Activated CD4-positive, alpha-beta memory T cell treated with anti-CD3 and anti-CD28 coated beads for 36 hours (primary cell): ENCODE results near the gene CNNM2. TPM values are rescaled to one million over a fixed set of nuclear protein-coding genes. Genes with fewer than 3 reads are reported as not detected.
"Not testable (repeated sequence)": the region's sequence is repeated elsewhere in the genome, so short reads cannot be mapped to it uniquely, and the experiment has no call there.

ENCODE experiments used
- CTCF ChIA-PET: fragments of 350-600 bp; sonication (Branson Sonifier 250); formaldehyde crosslinking; loops from one replicate; lab custom pipeline; 2021; ENCODE audit warnings: antibody characterized with exemption, inconsistent platforms; lab: Charles Lee
- POLR2A ChIA-PET: fragments of 350-600 bp; sonication (Branson Sonifier 250); formaldehyde crosslinking; loops from one replicate; lab custom pipeline; 2021; ENCODE audit warnings: antibody characterized with exemption; lab: Charles Lee
- DNase-seq: peaks from one replicate; pipeline ENCODE4 v3.0.0-alpha.2; 2020
- H3K27ac Mint-ChIP-seq: one replicate; pipeline ENCODE4 v1.8.0; 2021; ENCODE audit warnings: mixed read lengths
- H3K27me3 Mint-ChIP-seq: one replicate; pipeline ENCODE4 v1.8.0; 2021; ENCODE audit warnings: mixed read lengths
- H3K36me3 Mint-ChIP-seq: one replicate; pipeline ENCODE4 v1.8.0; 2021; ENCODE audit warnings: mixed read lengths
- H3K4me1 Mint-ChIP-seq: one replicate; pipeline ENCODE4 v1.8.0; 2021; ENCODE audit warnings: low read depth, mixed read lengths
- H3K4me3 Mint-ChIP-seq: one replicate; pipeline ENCODE4 v1.8.0; 2021; ENCODE audit warnings: mild to moderate bottlenecking, mixed read lengths
- H3K9me3 Mint-ChIP-seq: one replicate; pipeline ENCODE4 v1.8.0; 2021; ENCODE audit warnings: mixed read lengths
- intact Hi-C: fragments of 100-400 bp; cut with micrococcal nuclease; formaldehyde crosslinking; loops from one replicate; pipeline ENCODE4 v1.15.1; 2023
- total RNA-seq, 2 experiments: library from RNA; stranded (reverse); gene quantifications; one replicate each; pipeline ENCODE4 v1.2.3, GENCODE V29; 2021

Gene CNNM2
- total RNA-seq, 2 experiments from 2014 or later, result 4.0 to 4.2 TPM

DNA sequence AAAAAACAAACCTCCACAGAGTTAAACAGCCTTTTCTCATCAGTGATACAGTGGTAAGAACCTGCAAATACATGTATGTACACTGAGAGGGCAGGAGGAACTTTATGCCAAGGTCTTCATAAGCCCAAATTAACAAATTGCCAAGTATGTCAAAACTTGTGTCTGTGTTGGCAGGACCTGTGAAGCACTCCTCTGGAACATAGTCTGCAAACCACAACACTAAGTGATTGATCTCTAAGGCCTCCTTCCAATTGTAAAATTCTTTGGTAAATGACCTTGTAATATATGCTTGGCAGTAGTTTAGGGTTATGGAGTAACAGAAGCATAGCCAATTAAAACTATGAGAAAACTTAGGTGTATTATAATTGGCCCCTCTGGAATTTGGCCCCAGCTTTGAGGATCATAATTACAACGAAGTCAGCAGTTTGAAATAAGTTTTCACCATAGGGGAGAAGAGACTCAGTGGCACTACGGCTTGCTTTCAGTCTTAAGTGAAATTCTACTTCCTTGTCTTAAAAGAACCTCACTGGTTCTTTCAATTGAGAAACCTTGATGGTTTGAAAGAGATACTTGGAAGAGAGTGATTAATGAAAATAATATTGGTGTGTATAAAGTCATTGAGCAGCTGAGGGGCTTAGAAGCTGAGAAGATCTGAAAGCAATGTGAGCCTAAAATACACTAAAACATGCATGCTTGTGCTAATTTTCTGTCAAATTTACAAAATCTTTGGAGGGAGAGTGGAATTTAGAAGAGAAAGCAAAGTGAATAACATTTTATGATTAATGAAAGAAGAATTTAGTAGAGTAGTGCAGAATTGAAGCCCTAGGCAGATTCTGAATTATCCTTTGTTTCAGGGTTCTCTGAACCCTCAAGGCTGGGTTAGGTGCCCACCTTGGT, 57.6 kb downstream of the CNNM2 start:
- intact Hi-C loops, result no loop called here
- no peaks in the 10 kb centered on the region for H3K36me3 Mint-ChIP-seq
- CTCF ChIA-PET, result no interaction called here
- POLR2A ChIA-PET, result no interaction called here
- no peaks in the 10 kb centered on the region for H3K9me3 Mint-ChIP-seq
- DNase-seq, result no peak
- no peaks in the 10 kb centered on the region for H3K4me1 Mint-ChIP-seq
- no peak overlapping the region for H3K27ac Mint-ChIP-seq
- no peak overlapping the region for H3K4me3 Mint-ChIP-seq
- H3K27me3 Mint-ChIP-seq, result no peaks in the 10 kb centered on the region

- H3K9me3 Mint-ChIP-seq, POLR2A ChIA-PET, H3K27me3 Mint-ChIP-seq, H3K4me1 Mint-ChIP-seq, H3K36me3 Mint-ChIP-seq, CTCF ChIA-PET, DNase-seq, intact Hi-C loops, H3K27ac Mint-ChIP-seq, H3K4me3 Mint-ChIP-seq: not testable (repeated sequence)
Measured at GRCh38 chr10:102976380-102976726, 58.3 kb downstream of the CNNM2 start.

- POLR2A ChIA-PET, result no interaction called here
- H3K27ac Mint-ChIP-seq, result no peak overlapping the region
Measured at GRCh38 chr10:102982296-102982695, 64.2 kb downstream of the CNNM2 start.

GRCh38 chr10:102984086-102984485, 66.0 kb downstream of the CNNM2 start:
- no peak overlapping the region for H3K27ac Mint-ChIP-seq
- ChIA-PET POLR2A (no interaction called here), CTCF (no interaction called here)
- intact Hi-C loops, result no loop called here
- no peaks in the 10 kb centered on the region for H3K27me3 Mint-ChIP-seq
- no peaks in the 10 kb centered on the region for H3K4me1 Mint-ChIP-seq
- no peaks in the 10 kb centered on the region for H3K9me3 Mint-ChIP-seq
- H3K36me3 Mint-ChIP-seq, result no peaks in the 10 kb centered on the region
- H3K4me3 Mint-ChIP-seq, result no peak overlapping the region
- DNase-seq, result no peak

More at GRCh38 chr10:102982296-102982695, 64.2 kb downstream of the CNNM2 start:
- intact Hi-C loops, result no loop called here
- no peaks in the 10 kb centered on the region for H3K4me1 Mint-ChIP-seq
- CTCF ChIA-PET, result interaction anchor here (0.6 kb wide), 1 partner anchor 63 kb away, joined by 3 read pairs; no protein-coding TSS in a partner anchor
- no peaks in the 10 kb centered on the region for H3K36me3 Mint-ChIP-seq
- H3K27me3 Mint-ChIP-seq, result no peaks in the 10 kb centered on the region
- no peaks in the 10 kb centered on the region for H3K9me3 Mint-ChIP-seq
- H3K4me3 Mint-ChIP-seq, result no peak overlapping the region
- DNase-seq, result no peak

GRCh38 chr10:102985811-102986210, 67.7 kb downstream of the CNNM2 start:
- POLR2A ChIA-PET, result no interaction called here
- H3K27me3 Mint-ChIP-seq, result no peaks in the 10 kb centered on the region
- DNase-seq, result no peak
- no peak overlapping the region for H3K27ac Mint-ChIP-seq
- CTCF ChIA-PET, result no interaction called here
- H3K36me3 Mint-ChIP-seq, result no peaks in the 10 kb centered on the region
- H3K9me3 Mint-ChIP-seq, result no peaks in the 10 kb centered on the region
- intact Hi-C loops, result no loop called here
- H3K4me1 Mint-ChIP-seq, result peaks cover 7% of the 10 kb centered on the region
- no peak overlapping the region for H3K4me3 Mint-ChIP-seq

- ChIA-PET CTCF (no interaction called here), POLR2A (no interaction called here)
- Mint-ChIP-seq H3K27ac (no peak overlapping the region), H3K36me3 (no peaks in the 10 kb centered on the region), H3K4me1 (peaks cover 7% of the 10 kb centered on the region), H3K27me3 (no peaks in the 10 kb centered on the region), H3K9me3 (no peaks in the 10 kb centered on the region), H3K4me3 (no peak overlapping the region)
- DNase-seq, result no peak
- intact Hi-C loops, result no loop called here
Measured at GRCh38 chr10:102988404-102989314, 70.6 kb downstream of the CNNM2 start.

DNA sequence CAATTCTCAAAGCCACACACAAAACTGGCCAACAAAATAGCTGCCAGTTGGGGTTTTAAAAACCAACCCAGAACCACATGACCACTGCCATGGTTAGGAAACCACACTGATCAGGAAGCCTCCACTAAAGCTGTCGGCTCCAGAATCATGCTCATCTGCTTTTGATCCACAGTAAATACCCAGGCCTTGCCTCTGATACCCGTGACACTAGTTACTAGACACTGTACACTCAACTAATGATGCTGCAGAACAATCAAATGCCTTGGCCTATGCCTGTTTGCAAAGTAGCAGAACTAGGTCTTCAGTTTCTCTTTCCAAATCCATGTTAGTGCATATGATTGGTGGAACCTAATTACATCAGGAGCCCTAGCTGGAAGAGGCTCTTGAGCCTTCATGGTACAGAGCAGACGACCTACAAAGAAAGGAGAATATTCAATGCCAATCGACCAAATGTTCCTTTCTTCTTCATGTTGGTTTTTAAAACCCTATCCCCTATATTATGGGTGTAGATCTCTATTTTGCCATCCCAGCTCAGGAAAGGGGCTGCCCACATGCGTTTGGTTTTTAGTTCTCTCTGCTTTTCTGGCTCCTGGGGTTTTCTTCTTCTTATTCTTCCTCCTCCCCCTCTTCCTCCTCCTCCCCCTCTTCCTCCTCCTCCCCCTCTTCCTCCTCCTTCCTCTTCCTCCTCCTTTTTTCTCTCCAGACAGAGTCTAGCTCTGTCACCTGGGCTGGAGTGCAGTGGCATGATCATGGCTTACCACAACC, 76.6 kb downstream of the CNNM2 start:
- Mint-ChIP-seq H3K4me1 (peaks cover 20% of the 10 kb centered on the region), H3K27me3 (no peaks in the 10 kb centered on the region), H3K9me3 (peaks cover 3% of the 10 kb centered on the region), H3K4me3 (no peak overlapping the region), H3K36me3 (no peaks in the 10 kb centered on the region), H3K27ac (peak overlapping the region; percentile 18)
- ChIA-PET POLR2A (no interaction called here), CTCF (no interaction called here)
- DNase-seq, result no peak
- intact Hi-C loops, result no loop called here

DNA sequence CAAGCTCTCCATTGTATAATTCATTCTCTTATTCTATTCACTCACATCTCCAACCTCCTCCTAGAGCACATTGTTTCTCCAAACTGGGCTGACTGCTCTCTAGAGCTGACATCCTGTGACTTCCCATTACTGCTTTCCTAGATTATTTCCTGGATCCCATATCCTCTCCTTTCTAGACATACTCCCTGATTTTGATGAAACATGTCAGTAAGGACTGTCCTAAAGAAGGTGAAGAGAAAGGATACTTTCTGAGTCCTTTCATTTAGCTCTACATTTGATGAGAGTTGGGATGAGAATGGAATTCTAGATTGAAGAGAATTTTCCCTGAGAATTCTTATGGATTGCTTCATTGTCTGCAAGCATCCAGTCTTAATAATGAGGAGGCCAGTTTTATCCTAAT, 78.8 kb downstream of the CNNM2 start:
- ChIA-PET POLR2A (no interaction called here), CTCF (no interaction called here)
- intact Hi-C loops, result no loop called here
- Mint-ChIP-seq H3K4me3 (no peak overlapping the region), H3K4me1 (peaks cover 14% of the 10 kb centered on the region), H3K27ac (no peak overlapping the region), H3K9me3 (peaks cover 3% of the 10 kb centered on the region), H3K36me3 (no peaks in the 10 kb centered on the region), H3K27me3 (no peaks in the 10 kb centered on the region)
- no peak for DNase-seq

- H3K4me3 Mint-ChIP-seq, result no peak overlapping the region
- intact Hi-C loops, result no loop called here
- no peak for DNase-seq
- POLR2A ChIA-PET, result no interaction called here
- H3K27me3 Mint-ChIP-seq, result no peaks in the 10 kb centered on the region
- H3K9me3 Mint-ChIP-seq, result peaks cover 3% of the 10 kb centered on the region
- H3K27ac Mint-ChIP-seq, result no peak overlapping the region
- CTCF ChIA-PET, result no interaction called here
- peaks cover 14% of the 10 kb centered on the region for H3K4me1 Mint-ChIP-seq
- no peaks in the 10 kb centered on the region for H3K36me3 Mint-ChIP-seq
Measured at GRCh38 chr10:102997998-102998397, 79.9 kb downstream of the CNNM2 start.

- DNase-seq, result no peak
- Mint-ChIP-seq H3K27ac (no peak overlapping the region), H3K36me3 (no peaks in the 10 kb centered on the region), H3K27me3 (no peaks in the 10 kb centered on the region), H3K4me1 (peaks cover 14% of the 10 kb centered on the region), H3K9me3 (peaks cover 3% of the 10 kb centered on the region), H3K4me3 (no peak overlapping the region)
- intact Hi-C loops, result no loop called here
- POLR2A ChIA-PET, result no interaction called here
- CTCF ChIA-PET, result no interaction called here
Measured at GRCh38 chr10:102998399-102998907, 80.4 kb downstream of the CNNM2 start.

DNA sequence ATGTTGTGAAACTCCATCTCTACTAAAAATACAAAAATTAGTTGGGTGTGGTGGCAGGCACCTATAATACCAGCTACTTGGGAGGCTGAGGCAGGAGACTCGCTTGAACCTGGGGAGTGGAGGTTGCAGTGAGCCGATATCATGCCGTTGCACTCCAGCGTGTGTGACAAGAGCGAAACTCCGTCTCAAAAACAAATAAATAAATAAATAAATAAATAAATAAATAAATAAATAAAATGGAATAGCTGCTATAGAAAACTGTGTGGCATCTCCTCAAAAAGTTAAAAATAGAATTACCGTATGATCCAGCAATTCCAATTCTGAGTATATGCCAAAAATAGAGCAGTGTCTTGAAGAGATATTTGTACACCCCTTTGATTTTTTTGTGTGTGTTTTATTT, 82.0 kb downstream of the CNNM2 start:
- H3K9me3 Mint-ChIP-seq, DNase-seq, H3K27me3 Mint-ChIP-seq, H3K4me1 Mint-ChIP-seq, CTCF ChIA-PET, H3K36me3 Mint-ChIP-seq, POLR2A ChIA-PET, intact Hi-C loops, H3K27ac Mint-ChIP-seq, H3K4me3 Mint-ChIP-seq: not testable (repeated sequence)

- peaks cover 4% of the 10 kb centered on the region for H3K36me3 Mint-ChIP-seq
- H3K27ac Mint-ChIP-seq, result no peak overlapping the region
- H3K4me3 Mint-ChIP-seq, result no peak overlapping the region
- intact Hi-C loops, result no loop called here
- peaks cover 5% of the 10 kb centered on the region for H3K9me3 Mint-ChIP-seq
- ChIA-PET CTCF (no interaction called here), POLR2A (no interaction called here)
- no peaks in the 10 kb centered on the region for H3K27me3 Mint-ChIP-seq
- no peak for DNase-seq
- no peaks in the 10 kb centered on the region for H3K4me1 Mint-ChIP-seq
Measured at GRCh38 chr10:103007017-103007416, 88.9 kb downstream of the CNNM2 start.
